AG09319 (cell line): ENCODE results near the gene SIPA1L3.

Experiments used
- DNase-seq: peaks from one replicate; pipeline ENCODE4 v3.0.0-alpha.2; 2010; ENCODE audit warnings: low read depth; ENCODE audit errors: extremely low read depth
- TF ChIP-seq, protein P1 (sequence below): IDR thresholded peaks from 2 replicates; pipeline ENCODE4 v1.5.1; 2011; ENCODE audit warnings: low read depth, mild to moderate bottlenecking, inconsistent platforms, low read length, moderate library complexity

The SIPA1L3 gene

DNA sequence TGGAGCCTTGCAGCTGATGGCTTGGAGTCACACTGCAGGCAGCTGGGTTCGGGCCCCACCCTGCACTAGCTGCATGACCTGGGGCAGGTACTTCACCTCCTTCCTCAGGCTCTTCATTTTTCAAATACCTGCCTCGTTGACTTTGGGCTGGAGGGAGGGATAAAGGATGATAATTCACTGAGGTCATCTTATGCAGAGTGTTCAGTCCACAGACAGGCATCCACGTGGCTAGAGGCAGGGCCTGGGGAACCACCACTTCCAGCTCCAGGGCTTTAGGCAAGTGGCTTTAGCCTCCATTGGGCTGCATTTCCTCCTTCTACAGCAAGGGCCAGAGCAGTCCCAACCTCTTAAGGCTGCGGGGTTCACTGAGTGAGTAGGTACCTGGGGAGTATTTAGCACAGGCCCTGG lies 84.8 kb downstream of the SIPA1L3 start:
- TF ChIP-seq, protein P1, sequence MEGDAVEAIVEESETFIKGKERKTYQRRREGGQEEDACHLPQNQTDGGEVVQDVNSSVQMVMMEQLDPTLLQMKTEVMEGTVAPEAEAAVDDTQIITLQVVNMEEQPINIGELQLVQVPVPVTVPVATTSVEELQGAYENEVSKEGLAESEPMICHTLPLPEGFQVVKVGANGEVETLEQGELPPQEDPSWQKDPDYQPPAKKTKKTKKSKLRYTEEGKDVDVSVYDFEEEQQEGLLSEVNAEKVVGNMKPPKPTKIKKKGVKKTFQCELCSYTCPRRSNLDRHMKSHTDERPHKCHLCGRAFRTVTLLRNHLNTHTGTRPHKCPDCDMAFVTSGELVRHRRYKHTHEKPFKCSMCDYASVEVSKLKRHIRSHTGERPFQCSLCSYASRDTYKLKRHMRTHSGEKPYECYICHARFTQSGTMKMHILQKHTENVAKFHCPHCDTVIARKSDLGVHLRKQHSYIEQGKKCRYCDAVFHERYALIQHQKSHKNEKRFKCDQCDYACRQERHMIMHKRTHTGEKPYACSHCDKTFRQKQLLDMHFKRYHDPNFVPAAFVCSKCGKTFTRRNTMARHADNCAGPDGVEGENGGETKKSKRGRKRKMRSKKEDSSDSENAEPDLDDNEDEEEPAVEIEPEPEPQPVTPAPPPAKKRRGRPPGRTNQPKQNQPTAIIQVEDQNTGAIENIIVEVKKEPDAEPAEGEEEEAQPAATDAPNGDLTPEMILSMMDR = no peak
- DNase-seq = no peak

DNA sequence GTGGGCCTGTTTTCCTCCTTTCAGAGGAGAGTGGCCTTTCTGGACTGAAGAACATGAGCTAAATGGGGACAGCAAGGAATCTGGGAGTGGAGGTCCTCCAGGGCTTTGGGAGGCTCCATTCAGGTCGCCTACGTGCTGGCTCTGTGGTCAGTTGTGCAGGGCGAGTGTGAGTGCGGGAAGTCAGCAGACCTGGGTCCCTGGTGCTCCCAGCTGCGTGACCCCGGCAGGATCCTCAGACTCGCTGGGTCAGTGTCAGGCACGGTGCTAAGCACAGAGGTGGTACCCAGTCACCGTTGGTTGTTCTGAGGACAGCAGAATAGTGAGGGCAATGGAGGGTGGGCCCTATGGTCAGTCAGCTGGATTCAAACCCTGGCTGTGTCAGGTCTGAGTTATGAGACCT lies 85.8 kb downstream of the SIPA1L3 start:
- DNase-seq = no peak
- TF ChIP-seq, protein P1 = no peak

- TF ChIP-seq, protein P1 = no peak
- DNase-seq = no peak
Observed at GRCh38 chr19:37994823-37995130, 87.8 kb downstream of the SIPA1L3 start.

GRCh38 chr19:37995346-37995745 lies 88.3 kb downstream of the SIPA1L3 start:
- TF ChIP-seq, protein P1 = no peak
- DNase-seq = no peak

- DNase-seq = peak; percentile 66
Observed at GRCh38 chr19:37997911-37998344, 90.9 kb downstream of the SIPA1L3 start.

DNA sequence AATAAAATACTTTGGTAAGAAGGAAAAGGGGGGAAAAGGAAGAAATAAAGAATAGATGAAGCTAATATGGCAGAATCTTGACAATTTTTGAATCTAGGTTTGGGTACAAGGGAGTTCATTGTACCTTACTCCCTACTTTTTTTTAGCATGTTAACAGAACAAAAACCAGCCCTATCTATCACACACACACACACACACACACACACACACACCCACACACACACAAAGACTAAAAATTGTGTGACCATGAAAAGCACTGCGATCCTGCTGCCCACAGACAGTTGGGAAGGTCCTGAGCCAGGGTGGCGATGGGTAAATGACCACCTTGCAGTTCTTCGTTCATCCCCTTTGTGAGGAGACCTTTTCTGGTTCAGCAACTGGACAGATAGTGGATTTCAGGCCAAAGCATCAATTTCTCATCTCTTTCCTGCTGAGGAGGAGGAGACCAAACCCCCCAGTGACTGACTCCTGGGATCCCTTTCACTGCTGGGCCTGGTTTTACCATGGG lies 91.8 kb downstream of the SIPA1L3 start:
- TF ChIP-seq, protein P1 = no peak
- DNase-seq = no peak

More at GRCh38 chr19:37997911-37998344, 90.9 kb downstream of the SIPA1L3 start:
- TF ChIP-seq, protein P1 = no peak

DNA sequence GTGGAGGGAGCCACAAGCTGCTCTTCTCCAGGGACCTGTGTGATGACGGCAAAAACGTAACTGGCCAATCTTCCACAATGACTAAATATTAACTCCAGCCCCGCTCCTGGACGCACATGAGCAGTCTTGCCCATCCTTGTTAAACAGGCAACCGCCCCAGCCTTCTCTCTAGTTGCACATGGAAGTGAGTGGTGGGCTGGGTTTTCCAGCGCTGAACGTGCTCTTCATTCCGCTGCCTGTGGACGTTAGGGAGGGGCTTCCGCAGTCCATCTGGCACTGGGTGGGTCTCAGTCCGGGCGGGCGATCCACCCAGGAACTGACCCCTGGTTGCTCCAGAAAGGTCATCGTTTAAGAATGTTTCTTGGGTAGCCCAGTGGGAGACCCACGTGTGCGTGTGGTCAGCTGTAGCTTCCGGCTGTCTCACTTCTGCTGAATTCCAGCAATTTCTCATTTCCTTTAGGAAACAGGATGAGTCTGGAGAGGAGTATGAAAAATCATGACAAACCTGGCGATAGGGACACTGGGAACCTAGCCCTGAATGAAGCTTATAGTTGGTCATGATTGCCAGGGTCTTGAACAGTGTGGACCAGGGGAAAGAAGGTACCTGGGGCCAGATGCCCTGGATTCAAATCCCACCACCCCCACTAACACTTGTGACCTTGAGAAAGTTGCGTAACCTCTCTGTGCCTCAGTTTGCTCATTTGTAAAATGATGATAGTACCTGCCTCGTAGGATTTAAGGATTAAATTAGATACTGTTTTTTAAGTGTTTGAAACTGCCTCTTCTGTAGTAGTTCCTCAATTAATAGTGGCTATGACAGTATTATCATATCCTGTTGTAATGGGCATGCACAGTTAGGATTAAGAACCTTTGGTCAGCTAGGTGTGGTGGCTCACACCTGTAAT lies 92.6 kb downstream of the SIPA1L3 start:
- DNase-seq = peak; percentile 85
- TF ChIP-seq, protein P1 = no peak
